ENCODE data around the gene ZSCAN1.

GRCh38 chr19:58056261-58056660, 22.4 kb downstream of the ZSCAN1 start:
- TF ChIP-seq, protein P1, sequence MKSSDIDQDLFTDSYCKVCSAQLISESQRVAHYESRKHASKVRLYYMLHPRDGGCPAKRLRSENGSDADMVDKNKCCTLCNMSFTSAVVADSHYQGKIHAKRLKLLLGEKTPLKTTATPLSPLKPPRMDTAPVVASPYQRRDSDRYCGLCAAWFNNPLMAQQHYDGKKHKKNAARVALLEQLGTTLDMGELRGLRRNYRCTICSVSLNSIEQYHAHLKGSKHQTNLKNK (CRISPR knock-in tag; IDR thresholded peaks at IDR 0.05) = no peak
- TF ChIP-seq MAX (CRISPR knock-in tag; IDR thresholded peaks at IDR 0.05) = no peak
- no peak for TF ChIP-seq CTCF (IDR thresholded peaks at IDR 0.05)
- TF ChIP-seq ESRRA (CRISPR knock-in tag; IDR thresholded peaks at IDR 0.05; ENCODE audit: borderline replicate concordance) = no peak
- TF ChIP-seq, protein P2, sequence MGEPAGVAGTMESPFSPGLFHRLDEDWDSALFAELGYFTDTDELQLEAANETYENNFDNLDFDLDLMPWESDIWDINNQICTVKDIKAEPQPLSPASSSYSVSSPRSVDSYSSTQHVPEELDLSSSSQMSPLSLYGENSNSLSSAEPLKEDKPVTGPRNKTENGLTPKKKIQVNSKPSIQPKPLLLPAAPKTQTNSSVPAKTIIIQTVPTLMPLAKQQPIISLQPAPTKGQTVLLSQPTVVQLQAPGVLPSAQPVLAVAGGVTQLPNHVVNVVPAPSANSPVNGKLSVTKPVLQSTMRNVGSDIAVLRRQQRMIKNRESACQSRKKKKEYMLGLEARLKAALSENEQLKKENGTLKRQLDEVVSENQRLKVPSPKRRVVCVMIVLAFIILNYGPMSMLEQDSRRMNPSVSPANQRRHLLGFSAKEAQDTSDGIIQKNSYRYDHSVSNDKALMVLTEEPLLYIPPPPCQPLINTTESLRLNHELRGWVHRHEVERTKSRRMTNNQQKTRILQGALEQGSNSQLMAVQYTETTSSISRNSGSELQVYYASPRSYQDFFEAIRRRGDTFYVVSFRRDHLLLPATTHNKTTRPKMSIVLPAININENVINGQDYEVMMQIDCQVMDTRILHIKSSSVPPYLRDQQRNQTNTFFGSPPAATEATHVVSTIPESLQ (CRISPR knock-in tag; IDR thresholded peaks at IDR 0.05) = no peak
- TF ChIP-seq, protein P3, sequence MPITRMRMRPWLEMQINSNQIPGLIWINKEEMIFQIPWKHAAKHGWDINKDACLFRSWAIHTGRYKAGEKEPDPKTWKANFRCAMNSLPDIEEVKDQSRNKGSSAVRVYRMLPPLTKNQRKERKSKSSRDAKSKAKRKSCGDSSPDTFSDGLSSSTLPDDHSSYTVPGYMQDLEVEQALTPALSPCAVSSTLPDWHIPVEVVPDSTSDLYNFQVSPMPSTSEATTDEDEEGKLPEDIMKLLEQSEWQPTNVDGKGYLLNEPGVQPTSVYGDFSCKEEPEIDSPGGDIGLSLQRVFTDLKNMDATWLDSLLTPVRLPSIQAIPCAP (CRISPR knock-in tag; IDR thresholded peaks at IDR 0.05) = no peak
- TF ChIP-seq, protein P4, sequence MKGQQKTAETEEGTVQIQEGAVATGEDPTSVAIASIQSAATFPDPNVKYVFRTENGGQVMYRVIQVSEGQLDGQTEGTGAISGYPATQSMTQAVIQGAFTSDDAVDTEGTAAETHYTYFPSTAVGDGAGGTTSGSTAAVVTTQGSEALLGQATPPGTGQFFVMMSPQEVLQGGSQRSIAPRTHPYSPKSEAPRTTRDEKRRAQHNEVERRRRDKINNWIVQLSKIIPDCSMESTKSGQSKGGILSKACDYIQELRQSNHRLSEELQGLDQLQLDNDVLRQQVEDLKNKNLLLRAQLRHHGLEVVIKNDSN (CRISPR knock-in tag; IDR thresholded peaks at IDR 0.05) = no peak
